IPS-NIHi11 (cell line): ENCODE data around the gene SSC4D.
A peak's percentile ranks its signal among the peaks of the same experiment; 100 is the strongest.
"Not testable (repeated sequence)": the region's sequence is repeated elsewhere in the genome, so short reads cannot be mapped to it uniquely, and the experiment has no call there.

ENCODE experiments used
- DNase-seq: peaks from one replicate; pipeline ENCODE4 v3.0.0; 2012; ENCODE audit warnings: mixed read lengths, low spot score

The SSC4D gene

GRCh38 chr7:76383089-76383944 lies 26.2 kb downstream of the SSC4D start:
- DNase-seq, result peak; percentile 83

GRCh38 chr7:76381814-76382213 lies 27.7 kb downstream of the SSC4D start:
- DNase-seq, result no peak

- no peak for DNase-seq
These were observed 28.9 kb downstream of the SSC4D start for GRCh38 chr7:76380623-76380966.

DNA sequence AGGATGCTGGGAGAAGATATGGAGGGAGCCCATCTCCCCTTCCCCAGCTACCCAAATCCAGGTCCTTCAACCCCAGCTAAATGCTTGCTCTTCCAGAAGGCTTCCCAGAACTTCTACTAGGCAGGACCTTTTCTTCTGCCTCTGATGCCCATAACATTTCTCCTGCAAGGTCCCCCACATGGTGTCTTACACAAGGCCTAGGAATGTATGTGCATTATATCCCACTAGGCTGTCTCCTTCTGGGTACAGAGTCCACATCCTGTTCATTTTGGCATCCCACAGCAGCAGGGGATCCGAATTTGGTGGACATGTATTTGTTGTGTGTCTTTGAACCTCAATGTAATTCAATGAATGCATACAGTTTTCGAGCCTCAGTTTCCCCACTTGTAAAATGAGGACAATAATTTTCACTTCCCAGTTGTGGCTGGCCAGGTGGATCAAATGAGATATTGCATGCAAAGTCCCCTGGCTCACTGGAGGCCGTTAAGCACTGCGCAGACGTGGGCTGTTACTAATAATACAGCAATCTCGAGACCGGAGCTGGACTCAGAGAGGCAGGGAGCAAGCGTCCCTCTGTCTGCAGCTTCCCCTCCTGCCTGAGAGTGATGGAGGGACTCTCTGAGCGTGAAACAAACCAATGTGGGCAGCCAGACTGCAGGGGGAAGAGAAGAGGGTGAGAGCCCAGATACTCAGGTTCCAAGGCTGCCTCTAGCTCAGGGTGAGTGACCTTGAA lies 32.1 kb downstream of the SSC4D start:
- DNase-seq, result no peak

DNA sequence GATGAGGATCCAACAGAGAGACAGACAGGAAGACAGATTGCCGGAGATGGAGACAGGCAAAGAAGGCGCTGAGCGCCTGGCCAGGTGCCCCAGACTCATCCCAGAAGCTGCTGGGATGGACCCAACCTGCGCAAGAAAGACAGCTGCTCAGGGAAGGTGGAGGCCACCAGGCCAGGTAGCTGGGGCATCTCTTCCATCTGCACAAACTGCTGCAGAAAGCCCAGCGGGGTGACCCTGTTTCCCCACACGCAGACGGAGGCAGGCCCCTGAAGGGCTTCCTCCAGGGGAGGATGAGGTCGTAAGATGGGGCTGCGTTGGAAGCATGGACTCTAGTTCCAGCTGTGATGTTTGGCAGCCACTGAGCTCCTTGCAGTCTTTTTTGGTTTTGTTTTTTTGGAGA lies 34.2 kb downstream of the SSC4D start:
- no peak for DNase-seq

DNA sequence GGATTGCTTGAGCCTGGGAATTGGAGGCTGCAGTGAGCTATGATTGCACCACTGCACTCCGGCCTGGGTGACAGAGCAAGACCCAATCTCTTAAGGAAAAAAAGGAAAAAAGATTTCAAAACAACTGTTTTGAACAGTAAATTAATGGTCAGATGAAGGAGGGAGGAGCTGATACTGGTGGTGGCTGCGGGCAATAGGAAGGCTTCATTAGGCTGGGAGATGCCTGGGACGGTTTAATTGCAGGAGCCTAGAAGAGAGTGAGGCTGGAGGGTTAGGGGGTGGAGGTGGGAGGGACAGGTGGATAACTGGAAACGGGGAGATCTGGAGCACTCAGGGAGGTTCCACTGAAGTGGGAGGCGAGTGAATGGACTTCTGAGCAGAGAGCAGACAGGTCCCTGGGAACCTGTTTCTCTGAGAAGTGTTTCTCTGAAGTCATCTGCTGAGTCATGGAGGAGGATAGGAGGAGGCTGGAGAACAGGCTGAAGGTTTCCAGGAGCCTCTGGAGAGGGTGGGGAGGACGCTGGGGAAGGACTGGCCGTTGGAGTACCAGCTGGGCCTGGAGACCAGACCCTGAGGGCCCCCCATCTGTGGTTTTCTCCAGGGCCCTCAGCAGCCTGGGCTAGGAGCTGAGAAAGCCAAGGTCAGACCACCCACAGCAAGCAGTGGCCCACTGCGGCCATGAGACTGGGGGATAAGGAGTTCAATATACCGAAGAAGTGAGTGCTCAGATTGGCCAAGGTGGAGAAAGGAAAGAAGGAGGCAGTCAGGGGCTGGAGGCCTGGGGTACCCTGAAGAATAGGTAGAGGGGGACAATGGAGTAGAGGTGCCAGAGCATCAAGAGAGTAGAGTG lies 36.3 kb downstream of the SSC4D start:
- DNase-seq, result no peak

GRCh38 chr7:76371396-76371795 lies 38.1 kb downstream of the SSC4D start:
- no peak for DNase-seq

DNA sequence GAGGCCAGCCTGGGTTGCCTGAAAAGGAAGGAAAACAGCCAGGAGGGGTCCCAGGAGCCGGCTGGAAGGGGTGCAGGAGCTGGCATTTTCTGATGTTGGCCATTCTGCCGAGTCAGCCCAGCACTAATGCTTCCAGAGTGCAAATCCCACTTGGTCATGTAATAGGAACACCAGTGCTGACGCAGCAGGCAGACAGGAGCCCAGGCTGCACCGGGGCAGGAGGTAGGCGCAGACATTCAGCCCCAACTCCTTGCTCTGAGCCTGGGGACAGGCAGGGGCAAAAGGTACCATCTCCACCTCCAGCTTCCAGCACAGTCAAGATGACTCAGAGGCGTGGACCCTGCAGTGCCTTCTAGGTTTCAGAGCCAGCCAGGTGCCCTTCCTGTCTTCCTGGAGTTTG lies 40.5 kb downstream of the SSC4D start:
- no peak for DNase-seq

GRCh38 chr7:76368190-76368589 lies 41.3 kb downstream of the SSC4D start:
- no peak for DNase-seq

DNA sequence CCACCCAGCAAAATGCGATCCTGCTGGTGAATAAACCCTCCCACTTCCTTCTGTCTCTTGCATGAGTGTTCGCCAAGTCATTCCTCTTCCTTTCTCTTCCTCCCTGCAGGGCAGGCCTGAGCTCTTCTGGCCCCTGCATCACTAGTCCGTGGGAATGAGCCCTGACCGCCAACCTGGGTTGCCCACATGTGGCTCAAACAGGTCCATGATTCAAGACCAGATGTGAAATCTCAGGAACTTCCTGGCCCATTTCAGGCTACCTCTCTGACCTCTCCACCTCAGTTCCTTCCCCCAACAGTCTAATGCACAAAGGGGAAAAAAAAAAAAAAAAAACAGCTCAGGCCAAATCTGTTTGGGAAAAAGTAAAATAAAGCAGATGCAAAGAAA lies 45.3 kb downstream of the SSC4D start:
- DNase-seq, result no peak

DNA sequence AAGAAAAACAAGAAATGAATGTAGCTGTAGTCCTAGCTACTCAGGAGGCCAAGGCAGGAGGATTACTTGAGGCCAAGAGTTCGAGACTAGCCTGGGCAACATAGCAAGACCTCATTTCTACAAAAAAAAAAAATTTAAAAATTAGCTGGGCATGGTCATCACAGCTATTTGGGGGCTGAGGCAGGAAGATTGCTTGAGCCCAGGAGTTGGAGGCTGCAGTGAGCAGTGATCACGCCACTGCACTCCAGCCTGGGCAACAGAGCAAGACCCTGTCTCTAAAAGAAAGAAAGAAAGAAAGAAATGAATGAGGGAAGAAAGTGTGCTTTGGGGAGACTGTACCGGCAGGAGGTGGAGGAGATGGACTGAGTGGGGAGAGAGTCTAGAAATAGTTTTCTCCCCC lies 45.7 kb downstream of the SSC4D start:
- not testable (repeated sequence) for DNase-seq

DNA sequence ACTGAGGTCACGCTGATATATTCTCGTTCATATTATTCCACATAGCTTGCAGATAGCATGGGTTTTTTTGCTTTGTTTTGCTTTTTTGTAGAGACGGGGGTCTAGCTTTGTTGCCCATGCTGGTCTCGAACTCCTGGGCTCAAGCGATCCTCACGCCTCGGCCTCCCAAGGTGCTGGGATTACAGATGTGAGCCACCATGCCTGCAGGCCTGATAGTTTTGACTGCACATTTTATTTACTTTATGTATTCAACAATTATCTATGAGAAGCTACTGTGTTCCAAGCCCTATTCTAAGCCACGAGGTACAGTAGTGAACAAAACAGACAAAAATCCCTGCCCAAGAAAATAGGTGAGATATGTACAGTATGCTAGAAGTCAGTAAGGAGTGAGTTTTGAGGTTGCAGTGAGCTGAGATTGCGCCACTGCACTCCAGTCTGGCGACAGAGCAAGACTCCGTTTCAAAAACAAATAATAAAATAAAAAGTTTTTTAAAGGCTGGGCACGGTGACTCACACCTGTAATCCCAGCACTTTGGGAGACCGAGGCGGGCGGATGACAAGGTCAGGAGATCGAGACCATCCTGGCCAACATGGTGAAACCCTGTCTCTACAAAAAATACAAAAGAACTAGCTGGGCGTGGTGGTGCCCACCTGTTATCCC lies 49.4 kb downstream of the SSC4D start:
- no peak for DNase-seq

- peak; percentile 92 for DNase-seq
These were observed 50.2 kb downstream of the SSC4D start for GRCh38 chr7:76359111-76359977.

DNA sequence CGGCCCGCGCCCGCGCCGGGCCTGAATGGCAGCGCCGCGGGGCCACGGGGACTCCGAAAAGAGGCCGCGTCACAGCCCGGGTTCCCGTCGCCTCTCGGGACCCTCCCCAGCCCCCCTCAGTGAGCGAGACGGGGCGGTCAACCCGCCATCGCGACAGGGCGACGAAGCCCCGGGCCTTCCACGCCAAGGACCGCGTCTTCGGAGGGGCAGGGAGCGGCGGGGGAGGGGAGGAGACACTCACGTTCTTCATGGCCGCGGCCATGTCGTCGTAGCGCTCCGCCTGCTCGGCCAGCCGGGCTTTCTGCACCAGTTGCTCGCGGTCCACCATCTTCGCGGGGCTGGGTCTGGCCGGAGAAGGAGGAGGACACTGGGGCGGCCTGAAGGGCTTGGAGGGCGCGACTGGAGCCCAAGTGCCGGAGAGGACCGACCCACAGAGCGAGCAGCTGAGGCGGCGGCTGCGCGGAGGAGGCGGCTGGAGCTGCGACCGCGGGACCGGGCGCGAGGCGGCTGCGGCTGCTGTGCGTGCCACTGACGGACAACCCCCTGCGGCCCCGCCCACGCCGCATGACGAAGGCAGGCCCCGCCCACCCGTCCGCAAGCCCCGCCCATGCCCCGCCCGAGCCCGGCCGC lies 50.9 kb downstream of the SSC4D start, which contains the start of gene YWHAG:
YWHAG (minus strand) TSS at position 511 of the 630 bp plus-strand sequence; CDS start at position 328, 183 bp downstream.
- DNase-seq, result peak; percentile 87

- DNase-seq, result peak; percentile 49
These were observed 51.5 kb downstream of the SSC4D start for GRCh38 chr7:76358011-76358480.

- DNase-seq, result no peak
These were observed 52.0 kb downstream of the SSC4D start for GRCh38 chr7:76357475-76358010.

- no peak for DNase-seq
These were observed 52.7 kb downstream of the SSC4D start for GRCh38 chr7:76356823-76357222.

DNA sequence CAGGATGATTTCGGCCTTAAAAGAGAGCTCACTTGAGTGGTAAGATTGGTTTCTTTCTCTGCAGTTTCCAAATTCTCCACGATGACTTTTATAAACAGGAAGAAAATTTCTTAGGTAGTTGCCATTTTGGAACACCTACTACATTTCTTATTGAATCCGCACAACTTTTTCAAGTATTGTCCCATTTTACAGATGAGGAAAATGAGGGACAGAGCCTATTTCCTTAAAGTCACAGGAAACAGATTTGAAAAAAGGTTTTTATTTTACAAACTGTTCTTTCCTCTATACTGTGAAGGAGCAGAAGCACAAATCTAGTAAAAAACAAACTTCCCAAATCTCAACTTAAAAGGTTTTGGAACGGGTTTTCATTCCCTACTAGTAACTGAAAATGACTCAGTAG lies 53.4 kb downstream of the SSC4D start:
- DNase-seq, result no peak

DNA sequence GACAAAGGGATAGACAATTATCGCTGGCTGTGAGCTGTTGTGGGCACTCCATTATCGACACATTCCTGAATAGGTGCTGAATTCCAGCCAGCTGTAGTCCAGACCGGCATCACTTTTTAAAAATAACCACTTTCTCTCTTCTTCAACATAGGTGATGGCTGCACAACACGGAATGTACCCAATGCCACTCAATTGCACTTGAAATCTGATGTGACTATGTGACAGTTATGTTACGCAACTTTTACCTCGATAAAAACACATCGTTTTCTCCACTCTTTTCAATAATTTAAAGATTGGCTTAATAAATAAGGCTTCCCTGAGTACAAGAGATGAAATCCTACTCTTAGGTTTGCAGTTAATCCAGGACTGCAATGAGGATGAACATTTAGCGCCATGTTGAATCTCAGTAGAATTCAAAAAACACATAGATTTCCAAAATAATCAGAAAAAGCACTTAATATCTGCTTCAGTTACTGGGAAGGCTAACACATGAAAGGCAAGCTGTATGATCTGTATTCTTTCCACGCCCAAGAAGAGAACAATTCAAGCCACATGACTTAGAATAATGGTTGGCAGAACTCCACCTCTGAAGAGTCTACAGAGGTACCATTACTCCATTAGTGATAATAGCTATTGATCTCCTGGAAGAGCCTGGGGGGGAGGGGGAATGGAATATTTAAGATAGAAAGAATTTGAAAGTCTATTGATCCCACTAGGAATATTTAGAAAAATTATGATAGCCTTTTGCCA lies 54.3 kb downstream of the SSC4D start:
- no peak for DNase-seq
